Measurements from ENCODE around the gene SMPDL3B.

GRCh38 chr1:27906759-27907158 lies 28.0 kb upstream of the SMPDL3B start:
- no peak for TF ChIP-seq CTCF (IDR thresholded peaks at IDR 0.05)
- no peak for TF ChIP-seq POLR2A (IDR thresholded peaks at IDR 0.05)
